22Rv1 (cell line): ENCODE measurements around the gene CDH6.
"Not testable (repeated sequence)": the region's sequence is repeated elsewhere in the genome, so short reads cannot be mapped to it uniquely, and the experiment has no call there.

Experiments used
- H3K27ac ChIP-seq: fragments of 450-650 bp; 2 replicates; pipeline ENCODE4 v1.5.1; 2017
- ZFX ChIP-seq: fragments of 450-650 bp; IDR thresholded peaks from 2 replicates; pipeline ENCODE4 v1.6.1; 2017; ENCODE audit warnings: antibody characterized with exemption, borderline replicate concordance
- TF ChIP-seq, protein P1 (sequence below): fragments of 450-650 bp; IDR thresholded peaks from 2 replicates; pipeline ENCODE4 v1.5.1; 2017; ENCODE audit warnings: mild to moderate bottlenecking

CDH6 gene

DNA sequence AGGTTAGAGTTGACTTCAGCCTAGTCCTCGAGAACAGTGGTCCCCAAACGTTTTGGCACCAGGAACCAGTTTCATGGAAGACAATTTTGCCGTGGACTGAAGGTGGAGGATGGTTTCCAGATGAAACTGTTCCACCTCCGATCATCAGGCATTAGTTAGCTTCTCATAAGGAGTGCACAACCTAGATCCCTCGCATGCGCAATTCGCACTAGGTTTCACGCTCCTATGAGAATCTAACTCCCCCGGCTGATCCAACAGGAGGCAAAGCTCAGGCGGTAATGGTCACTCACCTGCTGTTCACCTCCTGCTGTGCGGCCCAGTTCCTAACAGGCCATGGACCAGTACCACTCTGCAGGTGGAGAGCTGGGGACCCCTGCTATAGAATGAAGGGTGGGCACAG is 163.6 kb downstream of the CDH6 start:
- no peak for TF ChIP-seq ZFX
- TF ChIP-seq, protein P1, sequence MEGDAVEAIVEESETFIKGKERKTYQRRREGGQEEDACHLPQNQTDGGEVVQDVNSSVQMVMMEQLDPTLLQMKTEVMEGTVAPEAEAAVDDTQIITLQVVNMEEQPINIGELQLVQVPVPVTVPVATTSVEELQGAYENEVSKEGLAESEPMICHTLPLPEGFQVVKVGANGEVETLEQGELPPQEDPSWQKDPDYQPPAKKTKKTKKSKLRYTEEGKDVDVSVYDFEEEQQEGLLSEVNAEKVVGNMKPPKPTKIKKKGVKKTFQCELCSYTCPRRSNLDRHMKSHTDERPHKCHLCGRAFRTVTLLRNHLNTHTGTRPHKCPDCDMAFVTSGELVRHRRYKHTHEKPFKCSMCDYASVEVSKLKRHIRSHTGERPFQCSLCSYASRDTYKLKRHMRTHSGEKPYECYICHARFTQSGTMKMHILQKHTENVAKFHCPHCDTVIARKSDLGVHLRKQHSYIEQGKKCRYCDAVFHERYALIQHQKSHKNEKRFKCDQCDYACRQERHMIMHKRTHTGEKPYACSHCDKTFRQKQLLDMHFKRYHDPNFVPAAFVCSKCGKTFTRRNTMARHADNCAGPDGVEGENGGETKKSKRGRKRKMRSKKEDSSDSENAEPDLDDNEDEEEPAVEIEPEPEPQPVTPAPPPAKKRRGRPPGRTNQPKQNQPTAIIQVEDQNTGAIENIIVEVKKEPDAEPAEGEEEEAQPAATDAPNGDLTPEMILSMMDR, result no peak
- H3K27ac ChIP-seq, result no peak overlapping the region

- H3K27ac ChIP-seq, result no peak overlapping the region
- TF ChIP-seq, protein P1, result no peak
- TF ChIP-seq ZFX, result no peak
Measured at GRCh38 chr5:31359839-31360238, 166.4 kb downstream of the CDH6 start.

- no peak overlapping the region for H3K27ac ChIP-seq
- TF ChIP-seq, protein P1, result no peak
- no peak for TF ChIP-seq ZFX
Measured at GRCh38 chr5:31361234-31361633, 167.7 kb downstream of the CDH6 start.

DNA sequence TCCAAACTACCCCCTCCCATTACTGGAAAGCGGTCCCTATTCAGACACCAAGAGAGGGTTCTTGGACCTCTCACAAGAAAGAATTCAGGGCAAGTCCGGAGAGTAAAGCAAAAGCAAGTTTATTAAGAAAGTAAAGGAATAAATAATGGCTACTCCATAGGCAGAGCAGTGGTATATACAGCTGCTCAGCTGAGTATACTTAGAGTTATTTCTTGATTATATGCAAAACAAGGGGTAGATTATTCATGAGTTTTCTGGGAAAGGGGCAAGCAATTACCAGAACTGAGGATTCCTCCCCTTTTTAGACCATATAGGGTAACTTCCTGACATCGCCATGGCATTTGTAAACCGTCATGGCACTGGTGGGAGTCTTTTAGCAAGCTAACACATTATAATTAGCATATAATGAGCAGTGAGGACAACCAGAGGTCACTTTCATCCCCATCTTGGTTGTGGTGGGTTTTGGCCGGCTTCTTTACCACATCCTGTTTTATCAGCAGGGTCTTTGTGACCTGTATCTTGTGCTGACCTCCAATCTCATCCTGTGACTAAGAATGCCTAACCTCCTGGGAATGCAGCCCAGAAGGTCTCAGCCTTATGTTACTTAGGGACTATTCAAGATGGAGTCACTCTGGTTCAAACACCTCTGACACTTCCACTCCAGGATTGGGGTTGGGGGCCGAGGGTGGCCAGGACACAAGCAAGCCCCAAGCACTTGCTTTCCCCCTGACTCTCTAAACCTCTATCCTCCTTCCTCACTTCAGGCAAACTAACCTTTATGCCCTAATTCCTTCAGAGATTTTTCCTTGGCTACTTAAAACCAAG is 168.4 kb downstream of the CDH6 start:
- not testable (repeated sequence) for H3K27ac ChIP-seq

GRCh38 chr5:31362529-31362900 is 169.0 kb downstream of the CDH6 start:
- TF ChIP-seq, protein P1, result no peak
- no peak for TF ChIP-seq ZFX
- H3K27ac ChIP-seq, result no peak overlapping the region

DNA sequence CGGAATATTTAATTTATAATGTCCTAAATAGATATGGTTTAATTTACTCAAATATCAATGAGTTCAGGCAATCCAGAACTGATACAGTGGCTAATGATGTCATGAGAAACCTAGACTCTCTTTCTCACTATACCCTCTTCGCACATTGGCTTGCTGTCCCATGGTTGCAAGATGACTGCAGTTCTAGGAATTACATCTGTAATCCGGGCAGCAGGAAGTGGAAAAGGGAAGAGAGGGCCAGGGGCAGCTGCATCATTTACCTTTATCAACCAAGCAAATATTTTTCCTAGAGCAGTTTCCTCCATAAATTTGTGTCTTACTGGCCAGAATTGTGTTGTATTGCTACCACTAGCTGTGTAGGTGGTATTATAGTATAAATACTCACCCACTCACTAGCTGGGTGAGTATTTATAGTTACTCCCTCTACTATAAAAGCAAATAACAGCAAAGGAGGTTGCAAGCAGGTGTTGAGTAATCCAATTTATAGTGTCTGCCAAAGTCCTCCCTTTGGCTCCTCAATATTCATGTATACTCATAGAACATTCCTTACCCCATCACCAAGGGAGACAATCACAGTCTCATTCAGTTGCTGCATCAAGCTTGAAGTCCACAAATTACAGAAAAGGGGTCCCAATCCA is 169.6 kb downstream of the CDH6 start:
- no peak for TF ChIP-seq ZFX
- TF ChIP-seq, protein P1, result no peak
- no peak overlapping the region for H3K27ac ChIP-seq

DNA sequence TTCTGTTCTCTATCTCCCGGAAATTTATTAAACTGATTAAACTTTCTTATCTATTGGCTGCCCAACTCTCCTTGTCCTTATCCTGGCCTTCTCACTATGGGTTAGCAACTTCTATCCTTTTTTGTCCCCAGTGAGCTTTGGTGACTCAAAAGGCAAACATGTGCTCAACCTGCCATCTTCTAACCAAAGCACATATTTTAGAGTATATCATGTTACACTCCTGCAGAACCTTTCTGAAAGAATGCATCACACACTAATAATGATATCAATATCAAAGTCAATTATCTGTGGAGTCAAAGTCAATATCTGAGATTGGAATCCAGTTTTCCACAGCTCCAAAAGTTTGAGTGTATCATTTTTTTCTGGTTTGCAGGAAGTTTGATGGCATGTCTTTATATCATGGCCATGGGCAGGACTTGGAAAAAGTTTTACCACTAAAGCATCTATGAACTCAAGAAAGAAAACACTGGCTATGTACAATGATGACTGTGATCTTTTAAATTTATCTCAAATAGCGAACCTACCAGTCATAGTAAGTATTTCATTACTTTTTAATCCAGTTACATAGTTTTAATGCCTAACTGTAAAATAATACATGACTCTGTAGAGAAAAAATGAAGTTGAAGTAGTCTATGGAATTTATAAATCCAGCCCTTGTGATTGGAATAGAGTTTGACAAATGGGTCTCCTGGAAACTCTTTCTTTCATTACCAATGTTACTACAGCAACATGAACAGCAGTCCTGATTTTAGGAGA is 171.6 kb downstream of the CDH6 start:
- TF ChIP-seq ZFX, result no peak
- TF ChIP-seq, protein P1, result no peak
- no peak overlapping the region for H3K27ac ChIP-seq
